B cell (primary cell): Measurements from ENCODE around the gene MAPK4. TPM values are rescaled to one million over a fixed set of nuclear protein-coding genes. Genes with fewer than 3 reads are reported as not detected.

Experiments
- ATAC-seq: fragments of 200-7000 bp; cut with Tn5 transposase; one replicate; pipeline ENCODE4 v1.10.0; 2021; ENCODE audit warnings: low read depth, mild to moderate bottlenecking, moderate number of reproducible peaks, moderate library complexity
- CTCF ChIA-PET: fragments of 350-600 bp; sonication (Branson Sonifier 250); formaldehyde crosslinking; loops from one replicate; lab custom pipeline; 2021; ENCODE audit warnings: antibody characterized with exemption, inconsistent platforms; lab: Charles Lee
- POLR2A ChIA-PET: fragments of 350-600 bp; sonication (Branson Sonifier 250); formaldehyde crosslinking; loops from one replicate; lab custom pipeline; 2021; ENCODE audit warnings: antibody characterized with exemption; lab: Charles Lee
- DNase-seq: peaks from one replicate; pipeline ENCODE4 v3.0.0; 2013
- H2AFZ ChIP-seq: 2 replicates; pipeline ENCODE4 v1.6.1; 2012; ENCODE audit warnings: mild to moderate bottlenecking, low read depth, low read length; ENCODE audit not compliant: insufficient read depth, poor library complexity, severe bottlenecking
- H3K27ac ChIP-seq, 2 donors: 1 replicate in 1 of 2; 2 replicates in 1 of 2; pipeline ENCODE4 v1.5.1; 2012 to 2013; ENCODE audit warnings: low read length in 2 of 2, mild to moderate bottlenecking in 2 of 2, moderate library complexity in 1 of 2
- H3K27me3 ChIP-seq, 4 experiments: fragments of 200-600 bp in 1 of 4; sonication (generic) in 1 of 4; replicated peaks in 1 of 4; 1 replicate in 2 of 4; 2 replicates in 2 of 4; pipeline versions ENCODE4 v1.6.1 to v1.7.0; 2013 to 2016; ENCODE audit warnings: low read length in 3 of 4, mild to moderate bottlenecking in 2 of 4, mixed read lengths in 1 of 4, moderate library complexity in 1 of 4; ENCODE audit not compliant: insufficient read depth in 4 of 4, control insufficient read depth in 3 of 4; ENCODE audit errors: control extremely low read depth in 1 of 4
- H3K36me3 ChIP-seq, 2 experiments: replicated peaks in 1 of 2; 1 replicate in 1 of 2; 2 replicates in 1 of 2; pipeline versions ENCODE4 v1.6.1 to v1.7.1; 2013; ENCODE audit warnings: low read length in 1 of 2; ENCODE audit not compliant: insufficient read depth in 2 of 2, control insufficient read depth in 1 of 2; ENCODE audit errors: control extremely low read depth in 1 of 2, extremely low read depth in 1 of 2
- H3K4me1 ChIP-seq, 2 donors: fragments of 200-600 bp in 1 of 2; sonication (generic) in 1 of 2; 1 replicate in 1 of 2; 2 replicates in 1 of 2; pipeline versions ENCODE4 v1.5.1 to v1.6.1; 2013 to 2017; ENCODE audit warnings: low read length in 2 of 2; ENCODE audit not compliant: control insufficient read depth in 2 of 2, insufficient read depth in 2 of 2
- H3K4me2 ChIP-seq: replicated peaks from 2 replicates; pipeline ENCODE3; 2012; ENCODE audit warnings: mild to moderate bottlenecking, low read depth, low read length; ENCODE audit not compliant: poor library complexity, severe bottlenecking
- H3K4me3 ChIP-seq, 5 experiments: fragments of 200-600 bp in 1 of 5; sonication (generic) in 1 of 5; 1 replicate in 3 of 5; 2 replicates in 2 of 5; pipeline versions ENCODE4 v1.5.1 to v1.7.0; 2011 to 2016; ENCODE audit warnings: low read length in 4 of 5, mild to moderate bottlenecking in 4 of 5, low read depth in 2 of 5, control low read depth in 1 of 5, moderate library complexity in 1 of 5; ENCODE audit not compliant: insufficient read depth in 1 of 5; ENCODE audit errors: control extremely low read depth in 1 of 5, extremely low read depth in 1 of 5
- H3K79me2 ChIP-seq: fragments of 200-600 bp; sonication (generic); one replicate; pipeline ENCODE4 v1.6.0; 2016; ENCODE audit warnings: low read length; ENCODE audit not compliant: control insufficient read depth, insufficient read depth
- H3K9ac ChIP-seq: fragments of 200-600 bp; sonication (generic); 2 replicates; pipeline ENCODE4 v1.6.1; 2017; ENCODE audit warnings: mild to moderate bottlenecking, low read length, moderate library complexity
- H3K9me3 ChIP-seq, 3 donors: one replicate each; pipeline versions ENCODE4 v1.6.1 to v1.7.1; 2013; ENCODE audit warnings: low read length in 2 of 3; ENCODE audit not compliant: control insufficient read depth in 2 of 3, insufficient read depth in 1 of 3; ENCODE audit errors: control extremely low read depth in 1 of 3
- H4K20me1 ChIP-seq: 2 replicates; pipeline ENCODE4 v1.6.0; 2012; ENCODE audit warnings: mild to moderate bottlenecking, low read length; ENCODE audit not compliant: insufficient read depth, control insufficient read depth, poor library complexity, severe bottlenecking
- H3K27ac Mint-ChIP-seq: one replicate; pipeline ENCODE4 v1.8.0; 2021; ENCODE audit warnings: mixed read lengths
- H3K27me3 Mint-ChIP-seq: one replicate; pipeline ENCODE4 v1.8.0; 2021; ENCODE audit warnings: mixed read lengths
- H3K4me1 Mint-ChIP-seq: one replicate; pipeline ENCODE4 v1.8.0; 2021; ENCODE audit warnings: mixed read lengths
- H3K4me3 Mint-ChIP-seq: one replicate; pipeline ENCODE4 v1.8.0; 2021; ENCODE audit warnings: mixed read lengths
- H3K9me3 Mint-ChIP-seq: one replicate; pipeline ENCODE4 v1.8.0; 2022; ENCODE audit warnings: mixed read lengths; ENCODE audit not compliant: insufficient read depth
- CTCF ChIP-seq: fragments of 200-600 bp; IDR thresholded peaks from one replicate; pipeline ENCODE4 v1.8.0; 2022; ENCODE audit warnings: antibody characterized with exemption, mild to moderate bottlenecking
- EZH2 ChIP-seq: IDR thresholded peaks from 2 replicates; pipeline ENCODE4 v1.6.1; 2012; ENCODE audit warnings: borderline replicate concordance, low read depth, mild to moderate bottlenecking, moderate library complexity, low read length; ENCODE audit not compliant: insufficient read depth, poor library complexity, severe bottlenecking
- WGBS: methylation state at CpG from one replicate; pipeline ENCODE4 v1.1.5; 2013; ENCODE audit warnings: missing lambda C conversion rate; ENCODE audit not compliant: insufficient coverage; 5-methylcytosine and 5-hydroxymethylcytosine counted together
- intact Hi-C: fragments of 100-400 bp; cut with micrococcal nuclease; formaldehyde crosslinking; loops from one replicate; pipeline ENCODE4 v1.10.0; 2022
- polyA plus RNA-seq: library from polyadenylated mRNA; depleted of rRNA; stranded (reverse); fragments of >200 nt; gene quantifications from 2 replicates; pipeline ENCODE4 v1.2.3, GENCODE V29; 2012
- total RNA-seq, 2 donors: library from RNA; stranded (reverse); fragments of 120-200 nt in 1 of 2; gene quantifications; 1 replicate in 1 of 2; 2 replicates in 1 of 2; pipeline versions ENCODE4 v1.2.3 to v1.2.4, GENCODE V29; 2013 to 2022

MAPK4 gene
- total and polyA plus RNA-seq, 2 donors (not counting 1 experiment from before 2014, with no cell fraction given): not detected

DNA sequence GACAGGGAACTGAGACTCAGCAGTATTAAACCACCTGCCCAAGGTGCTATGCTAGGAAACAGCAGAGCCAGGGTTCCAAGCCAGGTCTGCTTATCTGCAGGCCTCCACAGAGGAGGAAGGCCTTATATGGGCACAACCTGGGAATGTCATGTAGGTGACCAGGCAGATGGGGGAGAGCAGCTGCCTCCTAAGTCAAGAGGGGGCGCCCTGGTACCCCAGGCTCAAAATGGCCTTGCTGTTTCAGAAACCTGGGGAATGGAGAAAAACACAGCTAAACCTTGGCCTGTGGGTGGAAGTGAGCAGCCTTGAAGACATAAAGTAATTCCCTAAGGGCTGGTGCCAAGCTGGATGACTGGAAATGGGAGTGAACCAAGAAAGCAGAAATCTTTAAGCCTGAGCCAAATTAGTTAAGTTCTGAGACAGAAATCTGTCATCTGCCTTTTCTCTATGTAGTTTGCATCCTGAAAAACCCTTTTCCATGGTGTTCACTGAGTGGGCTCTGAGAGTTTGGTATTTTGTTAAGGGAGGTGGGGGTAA lies 79.1 kb downstream of the MAPK4 start:
- Histone ChIP-seq H4K20me1 (no peaks in the 10 kb centered on the region), H3K4me1 (no peaks in the 10 kb centered on the region), H3K4me2 (no peak overlapping the region), H3K27me3 (no peaks in the 10 kb centered on the region), H3K36me3 (no peaks in the 10 kb centered on the region), H3K9me3 (no peaks in the 10 kb centered on the region), H3K4me3 (no peak overlapping the region), H3K79me2 (no peaks in the 10 kb centered on the region), H3K9ac (no peak overlapping the region), H3K27ac (no peak overlapping the region), H2AFZ (no peak overlapping the region)
- no peak for DNase-seq
- no peaks in the 10 kb centered on the region for H3K4me1 Mint-ChIP-seq
- ChIA-PET POLR2A (no interaction called here), CTCF (no interaction called here)
- no peaks in the 10 kb centered on the region for H3K9me3 Mint-ChIP-seq
- no peak overlapping the region for H3K27ac Mint-ChIP-seq
- TF ChIP-seq EZH2 (no peak), CTCF (no peak)
- 89% methylated on average over 1 of the region's 1 CpG for WGBS
- intact Hi-C loops: no loop called here
- H3K4me3 Mint-ChIP-seq: no peak overlapping the region
- ATAC-seq: no peak
- H3K27me3 Mint-ChIP-seq: peaks cover 20% of the 10 kb centered on the region

DNA sequence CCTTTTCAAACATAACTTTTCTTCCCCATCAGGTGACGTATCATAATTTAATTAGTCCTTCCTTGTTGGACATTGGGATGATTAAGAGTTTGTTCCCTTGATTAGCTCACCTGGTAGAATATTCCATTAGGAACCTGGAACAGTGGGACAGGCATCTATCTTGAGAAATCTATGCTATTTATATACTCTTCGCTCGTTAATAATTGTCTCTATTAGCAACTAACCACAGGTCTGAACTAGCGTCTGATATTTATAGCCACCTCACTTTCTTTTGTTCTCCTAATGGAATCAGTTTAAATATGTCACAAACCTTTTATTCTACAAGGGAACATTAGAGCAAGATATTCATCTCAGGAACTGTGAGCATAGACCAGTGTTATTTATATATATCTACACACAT lies 79.8 kb downstream of the MAPK4 start:
- no peaks in the 10 kb centered on the region for H3K9me3 ChIP-seq
- Mint-ChIP-seq H3K4me1 (no peaks in the 10 kb centered on the region), H3K4me3 (no peak overlapping the region), H3K27ac (no peak overlapping the region), H3K27me3 (peaks cover 25% of the 10 kb centered on the region), H3K9me3 (no peaks in the 10 kb centered on the region)
- H3K4me3 ChIP-seq: no peak overlapping the region
- TF ChIP-seq CTCF (no peak), EZH2 (no peak)
- CTCF ChIA-PET: no interaction called here
- H4K20me1 ChIP-seq: no peaks in the 10 kb centered on the region
- H2AFZ ChIP-seq: no peak overlapping the region
- H3K79me2 ChIP-seq: no peaks in the 10 kb centered on the region
- H3K27me3 ChIP-seq: no peaks in the 10 kb centered on the region
- POLR2A ChIA-PET: no interaction called here
- H3K27ac ChIP-seq: no peak overlapping the region
- no peak overlapping the region for H3K4me2 ChIP-seq
- H3K4me1 ChIP-seq: no peaks in the 10 kb centered on the region
- intact Hi-C loops: no loop called here
- H3K9ac ChIP-seq: no peak overlapping the region
- ATAC-seq (no peak), DNase-seq (no peak)
- WGBS: no CpG with 5 or more reads among the region's 4 CpGs
- H3K36me3 ChIP-seq: no peaks in the 10 kb centered on the region
